ENCODE measurements around the gene MTG1. TPM values are rescaled to one million over a fixed set of nuclear protein-coding genes. Genes with fewer than 3 reads are reported as not detected.
"Not testable (repeated sequence)": the region's sequence is repeated elsewhere in the genome, so short reads cannot be mapped to it uniquely, and the experiment has no call there.

MTG1 gene
- total RNA-seq, 1 donor from 2014 or later, result 23.4 TPM

DNA sequence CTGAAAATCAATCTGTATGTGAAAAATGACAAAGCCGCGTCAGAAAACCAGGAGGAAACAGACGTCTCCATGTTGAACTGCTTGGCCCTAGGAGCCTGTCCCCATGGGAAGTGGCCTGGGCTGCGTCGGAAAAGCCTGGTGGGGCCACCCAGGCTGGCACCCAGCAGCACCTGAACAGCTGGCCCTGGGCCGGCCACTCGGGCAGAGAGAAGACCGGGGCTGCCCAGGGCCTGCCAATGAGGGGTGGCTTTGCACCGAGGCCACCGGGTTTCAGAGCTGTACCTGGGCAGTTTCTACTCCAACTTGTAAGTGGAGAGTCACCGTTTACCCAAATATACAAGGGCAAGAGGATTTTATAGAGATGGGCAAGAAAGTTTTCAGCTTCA, 35.0 kb upstream of the MTG1 start:
- no peak for DNase-seq

DNA sequence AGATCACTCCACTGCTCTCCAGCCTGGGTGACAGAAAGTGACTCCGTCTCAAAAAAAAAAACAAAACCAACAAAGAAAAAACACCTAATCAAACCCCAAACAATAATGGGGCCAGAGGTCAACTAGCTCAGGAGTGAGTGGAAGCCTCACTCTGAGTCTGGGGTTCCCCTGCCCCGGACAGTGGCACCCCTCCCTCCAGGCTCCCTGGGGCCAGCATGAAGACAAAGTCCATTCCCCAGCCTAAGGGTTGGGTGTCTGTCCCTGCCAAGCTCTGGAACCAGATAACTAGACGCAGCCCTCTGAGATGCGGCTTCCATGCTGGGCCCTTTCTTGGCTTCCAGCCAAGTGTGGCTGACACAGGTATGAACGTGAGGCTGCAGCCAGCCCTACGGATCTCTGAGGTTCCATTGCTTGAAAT, 34.4 kb upstream of the MTG1 start:
- no peak for DNase-seq

DNA sequence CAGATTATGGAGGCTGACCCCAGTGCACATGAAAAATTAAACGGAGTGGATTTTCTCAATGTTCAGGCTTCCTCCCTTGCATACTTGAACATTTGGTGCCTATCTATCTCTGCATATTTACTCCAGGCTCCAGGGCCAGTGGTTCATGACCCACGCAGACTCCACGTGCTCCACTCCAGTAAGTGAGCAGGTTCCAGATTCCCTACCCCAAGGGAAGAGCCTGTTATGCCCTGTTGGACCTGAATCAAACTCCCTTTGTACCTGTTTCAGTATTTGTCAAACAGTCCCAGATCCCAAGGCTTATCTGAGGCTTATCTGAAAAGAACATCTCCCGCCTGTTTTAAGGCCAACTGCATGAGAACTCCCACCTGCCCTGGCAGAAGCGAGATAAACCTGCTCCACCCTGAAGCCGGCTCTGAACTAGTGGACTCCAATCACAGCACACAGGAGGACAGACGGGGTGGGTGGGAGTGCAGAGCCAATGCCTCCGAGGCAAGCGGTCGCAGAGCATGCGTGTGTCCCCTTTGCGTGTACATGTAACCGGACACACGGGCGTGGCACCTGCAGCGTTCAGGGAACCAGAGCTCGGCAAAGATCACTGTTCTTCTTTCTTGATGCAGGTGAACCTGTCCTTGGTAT, 33.9 kb upstream of the MTG1 start:
- no peak for DNase-seq

DNA sequence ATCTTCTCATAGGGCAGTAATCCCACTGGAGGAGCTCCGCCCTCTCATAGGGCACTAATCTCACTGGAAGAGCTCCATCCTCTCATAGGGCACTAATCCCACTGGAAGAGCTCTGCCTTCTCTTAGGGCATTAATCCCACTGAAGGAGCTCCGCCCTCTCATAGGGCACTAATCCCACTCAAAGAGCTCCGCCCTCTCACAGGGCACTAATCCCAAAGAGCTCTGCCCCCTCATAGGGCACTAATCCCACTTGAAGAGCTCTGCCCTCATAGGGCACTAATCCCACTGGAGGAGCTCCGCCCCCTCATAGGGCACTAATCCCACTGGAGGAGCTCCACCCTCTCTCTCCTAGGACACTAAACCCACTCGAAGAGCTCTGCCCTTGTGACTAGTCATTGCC, 32.7 kb upstream of the MTG1 start:
- no peak for DNase-seq

DNA sequence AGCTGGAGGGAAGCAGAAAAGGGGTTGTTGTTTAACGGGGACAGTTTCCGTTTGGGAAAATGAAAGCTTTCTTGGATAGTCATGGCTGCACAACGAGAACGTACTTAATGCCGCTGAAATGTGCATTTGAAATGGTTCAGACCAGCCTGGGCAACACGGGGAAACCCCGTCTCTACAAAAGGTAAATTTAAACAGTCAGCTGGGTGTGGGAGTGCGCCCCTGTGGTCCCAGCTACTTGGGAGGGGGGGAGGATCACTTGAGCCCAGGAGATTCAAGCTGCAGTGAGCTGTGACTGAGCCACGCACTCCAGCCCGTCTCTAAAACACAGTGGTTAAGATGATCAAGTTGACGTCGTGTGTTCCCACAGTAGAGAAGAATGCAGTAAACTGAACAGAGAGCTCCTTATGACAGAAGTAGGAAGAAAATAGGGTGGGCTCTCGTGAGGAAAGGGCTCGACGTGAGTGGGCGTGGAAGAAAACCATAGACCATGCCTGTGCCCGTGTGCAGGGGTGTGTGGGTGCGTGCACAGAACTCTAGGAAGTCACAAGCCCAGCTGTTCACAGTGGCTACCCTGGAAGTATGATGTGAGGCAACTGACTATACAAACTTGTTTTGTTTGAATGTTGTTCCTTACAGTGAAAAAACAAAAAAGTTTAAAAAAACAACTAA, 32.0 kb upstream of the MTG1 start:
- no peak for DNase-seq

DNA sequence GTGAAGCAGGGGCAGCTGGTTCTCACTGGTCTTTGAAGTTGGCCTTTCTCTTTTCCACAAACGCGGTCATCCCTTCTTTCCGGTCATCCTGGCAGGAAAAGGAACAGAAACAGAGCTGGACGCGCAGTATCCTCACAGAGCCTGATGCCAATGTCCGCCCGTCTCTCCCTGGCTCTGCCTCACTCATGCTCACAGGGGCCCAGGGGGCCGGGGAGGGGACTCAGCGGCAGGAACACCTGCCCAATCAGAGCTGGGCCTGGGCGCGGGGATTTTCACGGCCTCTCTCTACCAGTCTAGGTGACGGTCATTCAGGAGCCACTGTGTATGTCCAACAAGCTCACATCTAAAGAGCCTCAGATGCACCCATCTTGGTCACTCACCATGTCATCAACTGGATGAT, 31.1 kb upstream of the MTG1 start:
- no peak for DNase-seq

DNA sequence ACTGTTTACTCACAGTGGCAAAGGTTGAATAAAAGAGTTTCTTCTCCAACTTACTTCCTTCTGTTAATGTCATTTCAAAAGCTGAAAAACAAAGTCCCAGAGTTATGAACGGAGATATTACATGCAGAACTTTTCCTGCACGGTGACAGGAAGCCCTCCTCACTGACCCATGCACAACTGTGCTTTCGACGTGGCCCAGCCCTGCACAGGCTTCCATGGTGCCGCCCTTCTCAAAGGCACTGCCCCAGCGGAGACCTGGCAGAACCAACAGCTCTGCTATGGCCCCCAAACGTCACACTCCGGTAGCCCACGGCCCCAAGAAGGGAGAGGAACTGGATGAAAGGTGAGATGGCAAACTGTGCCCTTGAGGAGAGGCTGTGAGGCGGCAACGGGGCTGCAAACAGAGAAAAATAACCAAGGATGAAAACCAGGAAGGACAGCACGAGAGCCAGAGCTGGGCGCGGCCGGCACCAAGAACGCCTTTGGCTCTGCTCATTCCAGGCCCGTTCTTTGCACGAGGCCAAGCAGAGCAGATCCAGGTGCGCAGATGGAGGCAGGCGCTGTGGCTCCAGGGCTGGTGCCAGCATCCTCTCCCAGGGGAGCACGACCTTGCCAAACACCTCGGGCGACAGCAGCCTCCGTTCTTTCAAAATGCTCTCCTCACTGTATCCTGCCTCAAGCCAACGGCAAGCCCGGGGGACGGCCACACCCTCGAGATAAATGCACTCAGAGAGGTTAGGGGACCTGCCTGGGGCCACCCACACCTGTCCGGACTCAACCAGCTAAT, 29.1 kb upstream of the MTG1 start:
- DNase-seq, result no peak

DNA sequence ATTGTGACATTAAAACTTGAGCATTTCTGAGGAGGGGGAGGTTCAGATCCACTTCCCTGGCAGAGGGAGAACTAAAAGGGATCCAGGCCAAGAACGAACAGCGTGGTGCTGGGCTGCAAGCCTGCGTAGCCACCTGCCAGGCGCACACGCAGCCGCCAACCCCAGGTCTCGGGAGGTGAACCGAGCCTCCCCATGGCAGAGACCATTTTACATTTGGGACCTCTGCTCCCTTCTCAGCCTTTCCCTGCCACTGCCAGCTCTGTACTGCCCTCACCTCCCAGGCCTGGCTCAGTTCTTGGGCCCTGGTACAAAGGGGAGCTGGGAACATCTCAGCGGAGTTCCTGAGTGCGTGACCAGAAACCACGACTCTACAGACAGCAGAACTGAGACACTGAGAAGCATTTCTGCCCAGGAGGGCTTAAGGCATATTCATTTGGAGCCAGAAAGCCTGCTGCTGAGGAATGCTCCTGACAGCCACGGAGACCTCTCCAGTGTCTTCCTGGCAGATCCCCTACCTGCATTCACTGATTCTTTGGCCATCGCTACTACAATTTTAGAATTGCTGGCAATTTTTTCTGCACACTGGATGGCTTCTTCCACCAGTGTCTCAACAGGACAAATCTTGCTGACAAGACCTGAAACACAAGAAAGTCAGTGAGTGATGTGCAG, 28.4 kb upstream of the MTG1 start:
- no peak for DNase-seq

DNA sequence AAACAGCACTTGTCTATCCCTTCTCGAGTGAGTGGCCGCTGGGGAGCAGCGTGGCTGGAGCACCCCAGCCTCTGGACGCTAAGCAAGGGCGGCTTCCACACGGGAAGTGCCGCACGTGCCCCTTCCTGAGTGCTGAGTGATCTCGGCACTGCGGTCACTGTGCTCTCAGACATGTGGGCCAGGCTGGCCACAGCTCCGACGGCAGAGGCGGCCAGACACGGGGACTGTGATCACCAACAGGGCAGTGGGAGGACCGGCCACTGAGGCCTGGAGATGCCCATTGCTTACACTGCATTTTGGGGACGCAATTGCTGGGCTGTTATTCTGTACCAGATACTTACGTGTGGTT, 27.9 kb upstream of the MTG1 start:
- no peak for DNase-seq

DNA sequence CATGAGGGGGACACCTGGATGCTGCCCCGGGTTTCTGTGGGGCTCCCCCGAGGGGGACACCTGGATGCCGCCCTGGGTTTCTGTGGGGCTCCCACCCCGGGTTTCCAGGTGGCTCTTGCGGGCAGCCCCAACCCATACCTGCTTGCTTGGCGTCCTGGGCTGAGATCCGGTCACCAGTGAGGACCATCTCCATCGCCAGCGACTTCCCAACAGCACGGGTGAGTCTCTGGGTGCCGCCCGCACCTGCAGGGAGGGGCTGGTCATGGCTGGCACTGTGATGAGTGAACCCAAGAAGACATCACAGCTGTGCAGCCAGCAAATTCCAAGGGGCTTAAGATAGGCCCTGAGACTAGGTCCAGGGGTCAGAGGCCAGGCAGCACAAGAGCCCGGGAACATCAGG, 27.2 kb upstream of the MTG1 start:
- DNase-seq, result no peak

DNA sequence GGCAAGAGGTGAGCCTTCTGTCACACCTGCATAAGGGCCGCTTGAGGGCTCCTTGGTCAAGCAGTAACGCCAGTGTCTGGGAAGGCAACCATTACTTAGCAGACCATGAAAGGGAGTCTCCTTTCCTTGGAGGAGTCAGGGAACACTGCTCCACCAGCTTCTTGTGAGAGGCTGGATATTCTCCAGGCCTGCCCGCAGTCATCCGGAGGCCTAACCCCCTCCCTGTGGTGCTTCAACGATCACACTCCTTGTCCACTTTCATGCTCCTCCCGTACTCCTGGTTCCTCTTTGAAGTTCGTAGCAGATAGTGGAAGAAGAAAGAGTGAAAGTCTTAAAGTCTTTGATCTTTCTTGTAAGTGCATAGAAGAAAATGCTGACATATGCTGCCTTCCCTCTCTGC, 26.5 kb upstream of the MTG1 start:
- DNase-seq, result not testable (repeated sequence)

DNA sequence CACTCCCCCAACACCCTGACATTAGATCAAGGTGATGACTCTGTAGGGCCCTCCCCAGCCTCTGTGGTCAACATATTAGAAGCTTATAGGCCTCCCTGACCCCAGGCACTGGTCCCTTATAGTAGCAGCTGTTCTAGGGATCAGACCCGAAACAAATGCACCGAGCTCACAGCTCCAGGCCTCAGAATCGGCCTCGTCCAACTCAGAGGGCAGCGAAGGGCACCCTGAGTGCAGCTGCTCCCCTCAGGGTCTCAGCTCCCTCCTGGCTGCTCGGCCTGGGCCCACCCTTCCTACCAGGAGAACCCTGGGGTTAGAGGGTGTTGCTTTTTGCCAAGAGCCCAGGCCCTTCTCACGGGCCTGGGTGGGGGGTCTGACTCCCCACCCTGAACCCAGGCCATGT, 25.8 kb upstream of the MTG1 start:
- DNase-seq, result no peak

DNA sequence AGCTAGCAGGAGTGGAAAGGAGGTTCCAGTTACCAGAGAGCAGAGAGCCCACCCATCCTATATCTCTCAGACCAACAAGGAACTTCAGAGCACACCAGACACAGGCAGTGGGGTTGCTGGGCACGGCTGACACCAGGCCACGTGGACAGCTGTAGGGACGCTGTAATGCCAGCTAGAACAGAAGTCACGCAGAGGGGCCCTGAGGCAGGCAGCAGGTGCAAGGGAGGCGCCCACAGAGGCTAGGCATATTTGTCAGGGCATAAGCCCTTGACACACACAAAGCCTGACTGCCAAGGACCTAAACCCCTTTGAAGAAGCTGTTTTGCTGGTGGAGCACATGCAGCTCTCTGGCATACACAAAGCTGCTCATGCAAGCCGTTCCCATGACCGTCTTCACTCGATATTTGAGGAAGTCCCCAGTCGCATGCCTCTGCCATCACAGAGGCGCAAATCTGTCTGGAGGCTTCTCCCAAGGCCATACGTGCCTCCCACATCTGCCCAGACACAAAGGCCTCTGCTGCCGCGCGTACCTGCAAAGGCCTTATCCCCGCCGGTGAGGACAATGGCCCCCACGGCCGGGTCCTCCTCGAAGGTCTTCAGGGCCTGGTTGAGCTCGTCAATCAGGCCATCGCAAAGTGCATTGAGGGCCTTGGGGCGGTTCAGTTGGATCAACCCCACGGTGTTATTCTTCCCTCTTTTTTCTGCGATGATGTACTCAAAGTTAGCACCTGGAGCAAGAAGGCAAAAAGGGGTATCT, 23.7 kb upstream of the MTG1 start:
- DNase-seq, result peak; percentile 56

DNA sequence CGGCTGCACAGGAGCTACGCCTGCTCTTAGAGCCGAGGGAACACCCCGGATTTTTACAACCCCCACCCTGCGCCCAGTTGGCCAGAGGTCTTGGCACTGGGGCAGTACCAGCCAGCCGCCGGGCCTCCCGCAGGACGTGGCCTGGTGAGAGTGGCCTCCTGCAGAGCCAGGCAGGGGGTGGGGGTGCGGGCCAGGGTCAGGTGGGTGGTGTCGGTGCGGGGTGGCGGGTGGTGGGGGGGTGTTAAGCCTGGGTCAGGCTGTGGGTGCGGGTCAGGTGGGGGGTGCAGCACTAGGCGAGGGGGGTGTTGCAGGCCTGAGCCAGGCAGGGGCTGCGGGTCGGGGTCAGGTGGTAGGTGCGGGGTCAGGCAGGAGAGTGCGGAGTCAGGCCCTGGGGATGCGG, 21.4 kb upstream of the MTG1 start:
- no peak for DNase-seq

DNA sequence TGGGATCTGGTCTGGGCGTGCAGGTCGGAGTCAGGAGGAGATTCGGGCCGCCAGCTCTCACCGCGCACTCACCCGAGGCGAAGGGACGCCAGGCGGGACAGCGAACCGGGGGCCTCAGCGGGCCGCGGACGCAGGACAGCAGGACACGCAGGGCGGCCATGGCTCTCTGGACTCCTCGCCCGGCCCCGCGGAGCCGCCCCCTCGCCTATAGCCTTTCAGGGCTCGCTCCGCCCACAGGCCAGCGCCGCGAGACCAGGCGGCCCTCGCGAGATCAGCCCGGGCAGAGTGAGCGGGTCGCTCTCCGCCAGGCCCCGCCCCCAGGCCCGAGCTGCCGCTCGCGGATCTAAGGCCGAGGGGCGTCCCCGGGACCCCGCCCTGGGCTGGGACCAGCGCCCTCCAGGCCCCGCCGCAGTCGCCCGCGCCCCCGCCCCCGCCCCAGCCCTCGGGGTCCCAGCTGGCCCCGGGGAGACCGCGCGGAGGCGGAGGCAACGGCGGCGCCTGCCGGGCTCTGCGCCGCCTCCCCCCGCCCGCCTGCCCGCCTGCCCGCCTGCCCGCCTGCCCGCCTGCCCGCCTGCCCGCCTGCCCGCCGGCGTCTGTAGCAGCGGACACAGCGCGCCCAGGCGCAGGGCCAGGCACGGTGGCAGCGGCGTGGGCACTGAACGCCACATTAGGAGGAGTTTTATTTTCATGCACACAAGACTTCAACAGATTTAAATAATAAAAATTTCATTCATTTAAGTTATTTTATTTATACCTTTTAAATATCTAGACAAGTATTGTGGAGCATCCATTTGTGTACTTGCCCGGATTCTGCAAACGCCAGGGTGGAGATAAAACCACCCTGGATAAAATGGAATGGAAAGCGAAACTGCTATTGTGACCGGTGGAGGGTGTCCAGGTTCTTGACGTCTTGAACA, 20.5 kb upstream of the MTG1 start, which contains the start of gene ECHS1:
Gene ECHS1 (minus strand): TSS at position 181 of the 917 bp plus-strand sequence. CDS start 21 bp downstream, at position 160.
- peak; percentile 98 for DNase-seq

DNA sequence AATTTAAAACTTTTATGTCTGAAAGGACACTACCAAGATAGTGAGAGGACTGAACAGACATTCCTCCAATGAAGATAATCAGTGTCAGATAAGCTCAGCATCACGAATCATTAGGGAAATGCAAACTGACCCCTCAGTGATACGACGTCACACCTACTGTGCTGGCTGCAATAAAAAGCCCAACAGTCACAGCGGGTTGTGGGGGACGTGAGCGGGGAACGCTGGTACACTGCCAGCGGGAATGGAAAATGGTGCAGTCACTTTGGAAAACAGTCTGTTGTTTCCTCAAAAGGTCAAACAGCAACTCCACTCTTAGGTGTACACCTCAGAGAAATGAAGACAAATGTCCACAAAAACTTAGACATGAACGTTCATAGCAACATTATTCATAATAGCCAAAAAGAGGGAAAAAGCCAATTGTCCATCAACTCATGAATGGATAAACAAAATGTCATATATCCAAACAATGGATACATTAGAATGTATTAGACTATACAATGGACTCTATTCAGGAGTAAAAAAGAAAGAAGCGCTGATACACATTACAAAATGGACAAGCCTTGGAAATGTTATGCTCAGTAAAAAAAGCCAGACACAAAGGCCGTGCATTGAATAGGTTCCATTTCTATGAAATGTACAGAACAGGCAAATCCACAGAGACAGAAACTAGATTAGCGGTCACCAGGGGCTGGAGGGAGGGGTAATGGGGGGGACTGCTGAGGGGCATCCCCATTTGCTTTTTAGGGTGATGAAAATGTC, 18.4 kb upstream of the MTG1 start:
- DNase-seq, result peak; percentile 44

DNA sequence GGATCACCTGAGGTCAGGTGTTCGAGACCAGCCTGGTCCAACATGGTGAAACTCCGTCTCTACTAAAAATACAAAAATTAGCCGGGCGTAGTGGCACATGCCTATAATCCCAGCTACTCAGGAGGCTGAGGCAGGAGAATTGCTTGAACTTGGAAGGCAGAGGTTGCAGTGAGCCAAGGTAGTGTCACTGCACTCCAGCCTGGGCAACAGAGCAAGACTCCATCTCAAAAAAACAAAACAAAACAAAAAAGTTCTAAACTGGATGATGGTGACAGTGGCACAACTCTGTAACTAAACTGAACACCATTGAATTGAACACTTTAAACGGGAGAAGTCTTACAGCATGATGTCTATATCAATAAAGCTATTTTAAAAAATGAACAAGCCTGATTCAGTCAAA, 17.8 kb upstream of the MTG1 start:
- DNase-seq, result not testable (repeated sequence)

DNA sequence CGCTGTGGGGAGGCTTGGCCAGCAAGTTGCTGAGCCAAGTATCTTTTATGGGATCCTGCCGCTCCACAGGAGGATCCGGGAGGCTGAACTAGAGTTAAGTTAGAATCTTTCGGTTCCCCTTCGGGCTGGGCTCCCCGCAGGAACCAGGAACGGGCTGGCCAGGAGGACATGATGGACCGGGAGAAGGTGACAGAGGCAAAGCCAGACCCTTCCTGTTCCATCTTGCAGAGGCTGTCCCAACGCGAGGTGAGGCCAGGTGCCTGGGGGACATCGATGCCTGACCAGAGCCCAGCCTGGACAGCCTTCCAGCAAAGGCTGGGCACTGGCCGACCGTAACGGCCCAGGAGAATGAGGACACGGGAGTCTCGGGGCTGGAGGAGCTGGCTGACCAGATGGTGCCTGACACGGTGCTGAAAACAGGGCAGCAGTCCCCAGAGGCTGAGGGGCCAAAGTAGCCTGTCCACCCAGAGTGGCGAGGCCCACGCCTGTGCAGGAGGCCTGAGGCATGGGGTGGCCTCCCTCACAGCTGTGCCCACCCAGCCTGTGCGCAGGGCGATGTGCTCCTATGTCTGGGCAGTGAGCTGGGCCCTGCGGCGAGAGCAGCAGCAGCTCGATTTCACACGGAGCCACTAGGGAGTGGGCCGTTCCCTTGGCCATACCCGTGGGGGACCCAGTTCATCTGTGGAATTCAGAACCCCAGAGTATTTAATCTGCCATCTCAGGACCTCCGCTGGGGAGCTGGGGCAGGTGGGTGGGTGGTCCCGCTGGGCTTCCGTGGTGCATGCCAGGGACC, 16.7 kb upstream of the MTG1 start:
- DNase-seq, result no peak

DNA sequence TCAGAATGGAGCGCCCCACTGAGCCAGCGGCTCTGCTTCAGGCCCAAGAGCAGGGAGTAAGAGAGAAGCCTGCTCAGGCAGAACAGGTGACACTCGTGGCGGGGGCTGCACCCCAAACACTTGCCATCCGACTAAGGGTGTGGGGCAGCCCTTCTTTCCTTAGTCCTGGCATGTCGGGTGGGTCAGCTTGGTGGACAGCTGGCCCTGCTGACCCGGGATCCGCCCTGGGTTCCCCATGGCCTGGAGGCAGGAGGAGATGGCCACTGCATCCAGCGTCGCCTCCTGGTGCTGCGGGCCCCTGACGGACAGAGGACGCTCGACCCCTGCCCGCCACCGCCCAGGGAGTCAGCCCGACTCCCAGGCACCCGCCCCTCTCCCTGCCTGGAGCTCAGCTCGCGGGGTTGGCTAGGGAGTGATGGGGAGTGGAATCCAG, 16.1 kb upstream of the MTG1 start:
- DNase-seq, result no peak
